Measurements from ENCODE around the gene LHFPL6. TPM values are rescaled to one million over a fixed set of nuclear protein-coding genes. Genes with fewer than 3 reads are reported as not detected.

The LHFPL6 gene
- total RNA-seq, 1 experiment from 2014 or later = 3.6 TPM

GRCh38 chr13:39317291-39317690, 285.7 kb downstream of the LHFPL6 start:
- Mint-ChIP-seq H3K27me3 (ENCODE audit: insufficient read depth, unreplicated experiment) (peaks cover 14% of the 10 kb centered on the region), H3K27ac (ENCODE audit: unreplicated experiment) (no peak overlapping the region), H3K36me3 (ENCODE audit: insufficient read depth, unreplicated experiment) (no peaks in the 10 kb centered on the region), H3K4me1 (ENCODE audit: low read depth, unreplicated experiment) (no peaks in the 10 kb centered on the region), H3K9me3 (ENCODE audit: unreplicated experiment) (no peaks in the 10 kb centered on the region), H3K4me3 (ENCODE audit: unreplicated experiment) (no peak overlapping the region)
- CTCF ChIA-PET = no interaction called here
- Histone ChIP-seq H3K36me3 (ENCODE audit: control insufficient read depth, insufficient read depth, low read length) (no peaks in the 10 kb centered on the region), H3K9me3 (no peaks in the 10 kb centered on the region), H3K4me3 (ENCODE audit: low read depth, low read length) (no peak overlapping the region), H3K27me3 (replicated peaks; ENCODE audit: control insufficient read depth, insufficient read depth, low read length) (no peaks in the 10 kb centered on the region; the same call in 1 of the 2 replicates), H3K4me1 (no peaks in the 10 kb centered on the region)
- POLR2A ChIA-PET = no interaction called here
- BruUV-seq (replicated peaks) = no TSS peak
- intact Hi-C loops (cut with micrococcal nuclease; ENCODE audit: unreplicated experiment) = no loop called here
- no peak for TF ChIP-seq CTCF (IDR thresholded peaks at IDR 0.05; ENCODE audit: insufficient read depth in 1 of 2, low read depth in 1 of 2, low read length in 1 of 2, severe bottlenecking in 1 of 2, unreplicated experiment in 1 of 2)
- no peak for DNase-seq

DNA sequence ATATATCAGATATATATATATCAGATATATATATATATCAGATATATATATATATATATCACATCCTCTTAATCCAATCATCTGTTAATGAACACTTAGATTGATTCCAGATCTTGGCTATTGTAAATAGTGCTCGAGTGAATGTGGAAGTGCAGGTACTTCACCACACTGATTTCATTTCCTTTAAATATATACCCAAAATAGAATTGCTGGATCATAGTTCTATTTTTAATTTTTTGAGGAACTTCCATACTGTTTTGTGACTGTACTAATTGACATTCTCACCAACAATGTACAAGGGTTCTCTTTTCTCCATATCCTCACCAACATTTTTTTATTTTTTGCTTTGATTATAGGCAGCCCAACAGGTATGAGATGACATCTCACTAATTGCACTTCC, 287.2 kb downstream of the LHFPL6 start:
- H3K36me3 Mint-ChIP-seq (ENCODE audit: insufficient read depth, unreplicated experiment) = no peaks in the 10 kb centered on the region
- CTCF ChIA-PET = no interaction called here
- no peak overlapping the region for H3K27ac Mint-ChIP-seq (ENCODE audit: unreplicated experiment)
- DNase-seq = no peak
- Histone ChIP-seq H3K27me3 (replicated peaks; ENCODE audit: control insufficient read depth, insufficient read depth, low read length) (no peaks in the 10 kb centered on the region; the same call in 1 of the 2 replicates), H3K9me3 (no peaks in the 10 kb centered on the region), H3K4me3 (ENCODE audit: low read depth, low read length) (no peak overlapping the region), H3K36me3 (ENCODE audit: control insufficient read depth, insufficient read depth, low read length) (no peaks in the 10 kb centered on the region), H3K4me1 (no peaks in the 10 kb centered on the region)
- H3K27me3 Mint-ChIP-seq (ENCODE audit: insufficient read depth, unreplicated experiment) = peaks cover 14% of the 10 kb centered on the region
- TF ChIP-seq CTCF (IDR thresholded peaks at IDR 0.05; ENCODE audit: insufficient read depth in 1 of 2, low read depth in 1 of 2, low read length in 1 of 2, severe bottlenecking in 1 of 2, unreplicated experiment in 1 of 2) = no peak
- no TSS peak for BruUV-seq (replicated peaks)
- H3K4me3 Mint-ChIP-seq (ENCODE audit: unreplicated experiment) = no peak overlapping the region
- H3K9me3 Mint-ChIP-seq (ENCODE audit: unreplicated experiment) = no peaks in the 10 kb centered on the region
- intact Hi-C loops (cut with micrococcal nuclease; ENCODE audit: unreplicated experiment) = no loop called here
- POLR2A ChIA-PET = no interaction called here
- no peaks in the 10 kb centered on the region for H3K4me1 Mint-ChIP-seq (ENCODE audit: low read depth, unreplicated experiment)

- Histone ChIP-seq H3K4me3 (ENCODE audit: low read depth, low read length) (no peak overlapping the region), H3K4me1 (no peaks in the 10 kb centered on the region), H3K9me3 (no peaks in the 10 kb centered on the region), H3K36me3 (ENCODE audit: control insufficient read depth, insufficient read depth, low read length) (no peaks in the 10 kb centered on the region), H3K27me3 (replicated peaks; ENCODE audit: control insufficient read depth, insufficient read depth, low read length) (no peaks in the 10 kb centered on the region)
- no peak overlapping the region for H3K27ac Mint-ChIP-seq (ENCODE audit: unreplicated experiment)
- CTCF ChIA-PET = no interaction called here
- no peak overlapping the region for H3K4me3 Mint-ChIP-seq (ENCODE audit: unreplicated experiment)
- BruUV-seq (replicated peaks) = no TSS peak
- H3K9me3 Mint-ChIP-seq (ENCODE audit: unreplicated experiment) = no peaks in the 10 kb centered on the region
- H3K36me3 Mint-ChIP-seq (ENCODE audit: insufficient read depth, unreplicated experiment) = no peaks in the 10 kb centered on the region
- no peak for TF ChIP-seq CTCF (IDR thresholded peaks at IDR 0.05; ENCODE audit: insufficient read depth in 1 of 2, low read depth in 1 of 2, low read length in 1 of 2, severe bottlenecking in 1 of 2, unreplicated experiment in 1 of 2)
- POLR2A ChIA-PET = no interaction called here
- H3K4me1 Mint-ChIP-seq (ENCODE audit: low read depth, unreplicated experiment) = no peaks in the 10 kb centered on the region
- H3K27me3 Mint-ChIP-seq (ENCODE audit: insufficient read depth, unreplicated experiment) = peaks cover 11% of the 10 kb centered on the region
- intact Hi-C loops (cut with micrococcal nuclease; ENCODE audit: unreplicated experiment) = loop anchor here (1.0 kb wide), 1 partner anchor 44 kb away; no protein-coding TSS in a partner anchor
- DNase-seq = no peak
Measured at GRCh38 chr13:39313721-39314120, 289.3 kb downstream of the LHFPL6 start.
